H9 (cell line): Measurements from ENCODE around the gene PTPN13. TPM values are rescaled to one million over a fixed set of nuclear protein-coding genes. Genes with fewer than 3 reads are reported as not detected.

Experiments
- DNase-seq: peaks from one replicate; pipeline ENCODE4 v3.0.0-alpha.2; 2017
- H2AFZ ChIP-seq: one replicate; pipeline ENCODE4 v1.6.1; 2013; ENCODE audit warnings: mild to moderate bottlenecking, low read length, control low read depth, moderate library complexity
- H2AK5ac ChIP-seq: 2 replicates; pipeline ENCODE4 v1.6.1; 2013; ENCODE audit warnings: low read length, control low read depth, mixed read lengths; ENCODE audit not compliant: insufficient read length
- H2BK120ac ChIP-seq: one replicate; pipeline ENCODE4 v1.6.1; 2013; ENCODE audit warnings: low read depth, mild to moderate bottlenecking, low read length, control low read depth, inconsistent platforms; ENCODE audit not compliant: poor library complexity, severe bottlenecking
- H2BK12ac ChIP-seq: 2 replicates; pipeline ENCODE4 v1.6.1; 2013; ENCODE audit warnings: low read length, control low read depth, mixed read lengths, low read depth; ENCODE audit not compliant: insufficient read length
- H2BK15ac ChIP-seq: 2 replicates; pipeline ENCODE4 v1.6.1; 2013; ENCODE audit warnings: low read depth, low read length, control low read depth
- H2BK20ac ChIP-seq: one replicate; pipeline ENCODE4 v1.6.1; 2013; ENCODE audit warnings: low read depth, mild to moderate bottlenecking, low read length, control low read depth, inconsistent platforms; ENCODE audit not compliant: poor library complexity, severe bottlenecking
- H2BK5ac ChIP-seq: 2 replicates; pipeline ENCODE4 v1.6.1; 2013; ENCODE audit warnings: low read length, control low read depth, mixed read lengths; ENCODE audit not compliant: insufficient read length
- H3K14ac ChIP-seq: 2 replicates; pipeline ENCODE4 v1.6.1; 2013; ENCODE audit warnings: low read length, control low read depth; ENCODE audit not compliant: insufficient read depth
- H3K18ac ChIP-seq: 2 replicates; pipeline ENCODE4 v1.6.1; 2013; ENCODE audit warnings: low read depth, mild to moderate bottlenecking, mixed read lengths, low read length, control low read depth; ENCODE audit not compliant: insufficient read length
- H3K23ac ChIP-seq: 2 replicates; pipeline ENCODE4 v1.6.1; 2013; ENCODE audit warnings: low read length, control low read depth, mixed read lengths, low read depth; ENCODE audit not compliant: insufficient read length
- H3K23me2 ChIP-seq: 2 replicates; pipeline ENCODE4 v1.6.1; 2013; ENCODE audit warnings: low read depth, mild to moderate bottlenecking, mixed read lengths, low read length, control low read depth; ENCODE audit not compliant: insufficient read length, poor library complexity, severe bottlenecking
- H3K27ac ChIP-seq: 2 replicates; pipeline ENCODE4 v1.5.1; 2013; ENCODE audit warnings: low read length, control low read depth, mixed read lengths, low read depth; ENCODE audit not compliant: insufficient read length
- H3K27me3 ChIP-seq: 2 replicates; pipeline ENCODE4 v1.6.1; 2013; ENCODE audit warnings: low read length, control low read depth, inconsistent platforms; ENCODE audit not compliant: insufficient read depth
- H3K4ac ChIP-seq: 2 replicates; pipeline ENCODE4 v1.6.1; 2013; ENCODE audit warnings: low read depth, mild to moderate bottlenecking, control low read depth, inconsistent platforms, low read length, moderate library complexity
- H3K4me1 ChIP-seq: 2 replicates; pipeline ENCODE4 v1.6.1; 2013; ENCODE audit warnings: low read length, control low read depth, inconsistent platforms; ENCODE audit not compliant: insufficient read depth
- H3K4me2 ChIP-seq: 2 replicates; pipeline ENCODE4 v1.6.1; 2013; ENCODE audit warnings: low read length, control low read depth, mixed read lengths; ENCODE audit not compliant: insufficient read length, insufficient read depth
- H3K56ac ChIP-seq: 2 replicates; pipeline ENCODE4 v1.6.1; 2013; ENCODE audit warnings: low read depth, mild to moderate bottlenecking, mixed read lengths, low read length, control low read depth; ENCODE audit not compliant: insufficient read length
- H3K79me1 ChIP-seq: 2 replicates; pipeline ENCODE4 v1.6.1; 2013; ENCODE audit warnings: low read depth, mild to moderate bottlenecking, moderate library complexity, low read length, control low read depth, inconsistent platforms; ENCODE audit not compliant: insufficient read depth, poor library complexity, severe bottlenecking
- H3K79me2 ChIP-seq: 2 replicates; pipeline ENCODE4 v1.6.1; 2013; ENCODE audit warnings: low read length, control low read depth, inconsistent platforms; ENCODE audit not compliant: insufficient read depth
- H3K9ac ChIP-seq: 2 replicates; pipeline ENCODE4 v1.6.1; 2013; ENCODE audit warnings: low read length, control low read depth, mixed read lengths; ENCODE audit not compliant: insufficient read length; ENCODE audit errors: extremely low read depth
- H3K9me3 ChIP-seq: one replicate; pipeline ENCODE4 v1.6.1; 2013; ENCODE audit warnings: low read depth, low read length, inconsistent platforms; ENCODE audit not compliant: control insufficient read depth
- H3T11ph ChIP-seq: one replicate; pipeline ENCODE4 v1.6.1; 2013; ENCODE audit warnings: mild to moderate bottlenecking, low read length, control low read depth, inconsistent platforms
- H4K20me1 ChIP-seq: one replicate; pipeline ENCODE4 v1.6.1; 2013; ENCODE audit not compliant: control insufficient read depth, insufficient read length, insufficient read depth
- H4K5ac ChIP-seq: 2 replicates; pipeline ENCODE4 v1.6.1; 2013; ENCODE audit warnings: low read depth, mild to moderate bottlenecking, mixed read lengths, low read length, control low read depth; ENCODE audit not compliant: insufficient read length
- H4K8ac ChIP-seq: replicated peaks from 2 replicates; pipeline ENCODE4 v1.6.1; 2013; ENCODE audit warnings: low read length, control low read depth, mixed read lengths, low read depth; ENCODE audit not compliant: insufficient read length
- H4K91ac ChIP-seq: 2 replicates; pipeline ENCODE4 v1.6.1; 2013; ENCODE audit warnings: low read depth, mild to moderate bottlenecking, moderate library complexity, mixed read lengths, low read length, control low read depth; ENCODE audit not compliant: insufficient read length
- H3K27ac Mint-ChIP-seq, 3 experiments: 2 replicates in 2 of 3; 3 replicates in 1 of 3; pipeline ENCODE4 v1.8.0; 2020 to 2021; ENCODE audit warnings: mixed read lengths in 3 of 3, mild to moderate bottlenecking in 1 of 3, moderate library complexity in 1 of 3
- H3K27me3 Mint-ChIP-seq: 2 replicates; pipeline ENCODE4 v1.8.0; 2021; ENCODE audit warnings: low read depth, mild to moderate bottlenecking, moderate library complexity, mixed read lengths
- H3K36me3 Mint-ChIP-seq, 3 experiments: 2 replicates in 2 of 3; 3 replicates in 1 of 3; pipeline ENCODE4 v1.8.0; 2020 to 2021; ENCODE audit warnings: low read depth in 3 of 3, mixed read lengths in 3 of 3; ENCODE audit not compliant: insufficient read depth in 1 of 3
- H3K4me1 Mint-ChIP-seq, 2 experiments: 2 replicates each; pipeline ENCODE4 v1.8.0; 2020; ENCODE audit warnings: mixed read lengths in 2 of 2
- H3K4me3 Mint-ChIP-seq, 2 experiments: 2 replicates in 1 of 2; 3 replicates in 1 of 2; pipeline ENCODE4 v1.8.0; 2020 to 2021; ENCODE audit warnings: mild to moderate bottlenecking in 2 of 2, mixed read lengths in 2 of 2, moderate library complexity in 1 of 2
- H3K9me3 Mint-ChIP-seq, 2 experiments: 2 replicates in 1 of 2; 3 replicates in 1 of 2; pipeline ENCODE4 v1.8.0; 2020; ENCODE audit warnings: mild to moderate bottlenecking in 2 of 2, mixed read lengths in 2 of 2, moderate library complexity in 1 of 2
- WGBS: extraction: QIAGEN DNeasy Blood & Tissue Kit; methylation state at CpG from one replicate; pipeline ENCODE4 v1.1.7; 2013; ENCODE audit warnings: missing lambda C conversion rate, low lambda C conversion rate, mixed read lengths; ENCODE audit not compliant: insufficient read length; ENCODE audit errors: extremely low coverage; 5-methylcytosine and 5-hydroxymethylcytosine counted together
- total RNA-seq: library from RNA; stranded (reverse); gene quantifications from 2 replicates; pipeline ENCODE4 v1.2.1, GENCODE V29; 2021
- TF ChIP-seq, protein P1 (sequence below): fragments of 200-600 bp; sonication (generic); conservative IDR thresholded peaks from 3 replicates; pipeline ENCODE4 v1.8.0; 2021; ENCODE audit warnings: antibody characterized with exemption, mild to moderate bottlenecking

The PTPN13 gene
- total RNA-seq, 1 experiment from 2014 or later: 34.9 TPM

DNA sequence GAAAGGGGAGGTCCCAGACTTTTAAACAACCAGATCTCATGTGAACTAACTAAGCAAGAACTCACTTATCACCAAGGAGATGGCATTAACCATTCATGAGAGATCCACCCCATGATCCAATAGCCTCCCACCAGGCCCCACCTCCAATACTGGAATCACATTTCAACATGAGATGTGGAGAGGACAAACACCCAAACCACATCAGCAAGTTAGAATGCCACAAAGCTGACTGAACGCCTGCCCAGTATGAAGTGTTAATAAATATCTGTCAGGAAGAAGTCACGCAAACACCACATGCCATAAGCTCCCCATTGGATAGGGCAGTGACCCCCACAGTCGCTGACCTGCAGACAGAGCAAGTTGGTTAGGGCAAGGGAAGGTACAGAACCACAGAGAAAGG, 240.8 kb downstream of the PTPN13 start:
- no peak for DNase-seq
- no peak overlapping the region for H3K4me3 Mint-ChIP-seq

More for the DNA sequence above, 240.8 kb downstream of the PTPN13 start:
- H3K27ac Mint-ChIP-seq: no peak overlapping the region; a peak in 1 of 7 replicates
- no peaks in the 10 kb centered on the region for H3K9me3 Mint-ChIP-seq
- no peaks in the 10 kb centered on the region for H4K20me1 ChIP-seq
- H3K4ac ChIP-seq: no peak overlapping the region
- H3K79me1 ChIP-seq: no peaks in the 10 kb centered on the region
- no peaks in the 10 kb centered on the region for H3K4me1 Mint-ChIP-seq
- H4K8ac ChIP-seq: no peak overlapping the region
- H3K14ac ChIP-seq: no peak overlapping the region
- H2BK15ac ChIP-seq: no peak overlapping the region
- H3K18ac ChIP-seq: no peak overlapping the region
- no peak overlapping the region for H4K91ac ChIP-seq
- H3K36me3 Mint-ChIP-seq: no peaks in the 10 kb centered on the region; a peak in 1 of 7 replicates
- no peaks in the 10 kb centered on the region for H3K79me2 ChIP-seq
- no peaks in the 10 kb centered on the region; the same call in 1 of the 2 replicates for H3K27me3 Mint-ChIP-seq
- no peak overlapping the region for H2BK20ac ChIP-seq
- H3K23ac ChIP-seq: no peak overlapping the region
- no peak overlapping the region for H2AFZ ChIP-seq
- no peak overlapping the region for H2AK5ac ChIP-seq
- no peaks in the 10 kb centered on the region for H3K23me2 ChIP-seq
- no peak overlapping the region for H3K56ac ChIP-seq
- H2BK12ac ChIP-seq: no peak overlapping the region
- no peak overlapping the region for H3K27ac ChIP-seq
- no peak overlapping the region for H2BK120ac ChIP-seq
- TF ChIP-seq, protein P1, sequence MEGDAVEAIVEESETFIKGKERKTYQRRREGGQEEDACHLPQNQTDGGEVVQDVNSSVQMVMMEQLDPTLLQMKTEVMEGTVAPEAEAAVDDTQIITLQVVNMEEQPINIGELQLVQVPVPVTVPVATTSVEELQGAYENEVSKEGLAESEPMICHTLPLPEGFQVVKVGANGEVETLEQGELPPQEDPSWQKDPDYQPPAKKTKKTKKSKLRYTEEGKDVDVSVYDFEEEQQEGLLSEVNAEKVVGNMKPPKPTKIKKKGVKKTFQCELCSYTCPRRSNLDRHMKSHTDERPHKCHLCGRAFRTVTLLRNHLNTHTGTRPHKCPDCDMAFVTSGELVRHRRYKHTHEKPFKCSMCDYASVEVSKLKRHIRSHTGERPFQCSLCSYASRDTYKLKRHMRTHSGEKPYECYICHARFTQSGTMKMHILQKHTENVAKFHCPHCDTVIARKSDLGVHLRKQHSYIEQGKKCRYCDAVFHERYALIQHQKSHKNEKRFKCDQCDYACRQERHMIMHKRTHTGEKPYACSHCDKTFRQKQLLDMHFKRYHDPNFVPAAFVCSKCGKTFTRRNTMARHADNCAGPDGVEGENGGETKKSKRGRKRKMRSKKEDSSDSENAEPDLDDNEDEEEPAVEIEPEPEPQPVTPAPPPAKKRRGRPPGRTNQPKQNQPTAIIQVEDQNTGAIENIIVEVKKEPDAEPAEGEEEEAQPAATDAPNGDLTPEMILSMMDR: no peak
- no peak overlapping the region for H3K9ac ChIP-seq
- WGBS: no CpG with 5 or more reads among the region's 3 CpGs
- H4K5ac ChIP-seq: no peak overlapping the region
- H3T11ph ChIP-seq: no peak overlapping the region
- no peaks in the 10 kb centered on the region for H3K27me3 ChIP-seq
- no peak overlapping the region for H2BK5ac ChIP-seq
- no peaks in the 10 kb centered on the region for H3K4me1 ChIP-seq
- H3K4me2 ChIP-seq: no peak overlapping the region
- H3K9me3 ChIP-seq: no peaks in the 10 kb centered on the region
